ENCODE results near the gene ANKRD12. TPM values are rescaled to one million over a fixed set of nuclear protein-coding genes. Genes with fewer than 3 reads are reported as not detected.
A peak's percentile ranks its signal among the peaks of the same experiment; 100 is the strongest.

Gene ANKRD12
- total and polyA plus RNA-seq, 4 donors, result 10.2 to 108 (median 50.0) TPM

- 69% methylated on average over 7 of the region's 7 CpGs for WGBS, 2 donors
- Histone ChIP-seq H3K9ac (ENCODE audit: insufficient read depth in 1 of 2, low read length in 2 of 2) (no peak overlapping the region), H3K4me1 (ENCODE audit: control insufficient read depth in 5 of 5, insufficient read depth in 5 of 5, low read length in 5 of 5) (peaks cover 0 to 30% (median 11%) of the 10 kb centered on the region in 5 donors), H3K4me3 (no peak overlapping the region), H3K9me3 (ENCODE audit: control insufficient read depth in 4 of 4, insufficient read depth in 3 of 4, low read length in 3 of 4) (no peaks in the 10 kb centered on the region), H3K27ac (ENCODE audit: low read depth in 1 of 2, low read length in 1 of 2) (peak overlapping the region; percentile 60 to 94), H3K27me3 (ENCODE audit: control insufficient read depth in 3 of 3, insufficient read depth in 3 of 3, low read length in 2 of 3) (no peaks in the 10 kb centered on the region), H3K36me3 (ENCODE audit: control insufficient read depth in 4 of 4, insufficient read depth in 4 of 4, low read length in 4 of 4) (peaks cover 0 to 2% (median 0%) of the 10 kb centered on the region in 4 donors)
- no peak for DNase-seq
- TF ChIP-seq CTCF (IDR thresholded peaks at IDR 0.05; ENCODE audit: control extremely low read depth, extremely low read depth), result no peak
- no peak for ATAC-seq (ENCODE audit: insufficient read depth, low FRiP score)
Observed at GRCh38 chr18:9113468-9114149, 23.0 kb upstream of the ANKRD12 start.

- H3K27ac ChIP-seq (ENCODE audit: low read depth in 1 of 2, low read length in 1 of 2), result peak overlapping the region in 1 of 2 donors; percentile 9
- no peak overlapping the region for H3K9ac ChIP-seq (ENCODE audit: insufficient read depth in 1 of 2, low read length in 2 of 2)
- TF ChIP-seq CTCF (IDR thresholded peaks at IDR 0.05; ENCODE audit: control extremely low read depth, extremely low read depth), result no peak
- no peak for DNase-seq
- peaks cover 0 to 8% (median 1%) of the 10 kb centered on the region in 4 donors for H3K36me3 ChIP-seq (ENCODE audit: control insufficient read depth in 4 of 4, insufficient read depth in 4 of 4, low read length in 4 of 4)
- no peaks in the 10 kb centered on the region for H3K27me3 ChIP-seq (ENCODE audit: control insufficient read depth in 3 of 3, insufficient read depth in 3 of 3, low read length in 2 of 3)
- H3K9me3 ChIP-seq (ENCODE audit: control insufficient read depth in 4 of 4, insufficient read depth in 3 of 4, low read length in 3 of 4), result no peaks in the 10 kb centered on the region
- ATAC-seq (ENCODE audit: insufficient read depth, low FRiP score), result no peak
- H3K4me3 ChIP-seq, result no peak overlapping the region
- peaks cover 0 to 18% (median 13%) of the 10 kb centered on the region in 5 donors for H3K4me1 ChIP-seq (ENCODE audit: control insufficient read depth in 5 of 5, insufficient read depth in 5 of 5, low read length in 5 of 5)
Observed at GRCh38 chr18:9115984-9116383, 20.6 kb upstream of the ANKRD12 start.

DNA sequence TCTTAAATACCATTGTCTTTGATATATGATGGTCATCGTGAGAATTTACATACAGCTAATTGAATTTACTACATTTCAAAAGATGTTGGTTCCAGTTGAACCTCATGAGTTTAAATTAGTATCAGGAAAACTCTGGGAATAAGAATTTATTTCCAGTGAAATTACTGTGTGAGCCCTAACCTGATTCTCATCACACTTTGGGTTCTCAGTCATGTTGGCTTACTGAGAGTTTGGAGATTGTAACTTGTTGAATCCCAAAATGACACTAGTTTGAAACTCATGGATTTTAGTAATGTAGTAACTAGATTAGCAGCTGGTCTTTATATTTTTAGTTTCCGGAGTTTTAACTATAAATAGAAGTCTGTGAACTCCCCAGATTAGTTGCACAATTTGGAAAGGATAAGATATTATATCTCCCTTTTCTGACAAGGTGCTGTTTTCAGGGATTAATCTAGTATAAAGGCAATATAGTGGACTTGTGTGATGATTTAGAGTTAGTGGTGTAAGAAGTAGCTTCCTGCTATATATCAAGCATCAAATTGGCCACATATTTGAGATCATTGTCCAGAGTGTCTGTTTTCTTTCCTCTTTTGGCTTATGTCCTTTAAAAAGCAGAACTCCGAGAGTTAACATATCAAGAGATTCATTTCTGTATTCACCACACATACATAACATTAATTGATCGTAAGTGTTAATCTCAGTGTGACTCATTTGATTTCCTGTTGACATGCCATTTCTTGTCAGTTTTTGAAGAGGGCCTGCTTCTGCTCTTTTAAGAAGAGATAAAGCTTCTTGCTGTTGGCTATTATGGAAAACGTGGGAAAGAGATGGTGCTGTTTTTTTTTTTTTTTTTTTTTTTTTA is 18.4 kb upstream of the ANKRD12 start:
- peak overlapping the region in 1 of 2 donors; percentile 50 for H3K9ac ChIP-seq (ENCODE audit: insufficient read depth in 1 of 2, low read length in 2 of 2)
- H3K27me3 ChIP-seq (ENCODE audit: control insufficient read depth in 3 of 3, insufficient read depth in 3 of 3, low read length in 2 of 3), result no peaks in the 10 kb centered on the region
- DNase-seq (peak in 2 of 3 donors; percentile 31 to 40), ATAC-seq (ENCODE audit: insufficient read depth, low FRiP score) (no peak)
- no peak for TF ChIP-seq CTCF (IDR thresholded peaks at IDR 0.05; ENCODE audit: control extremely low read depth, extremely low read depth)
- H3K4me1 ChIP-seq (ENCODE audit: control insufficient read depth in 5 of 5, insufficient read depth in 5 of 5, low read length in 5 of 5), result peaks cover 0 to 19% (median 13%) of the 10 kb centered on the region in 5 donors
- H3K36me3 ChIP-seq (ENCODE audit: control insufficient read depth in 4 of 4, insufficient read depth in 4 of 4, low read length in 4 of 4), result peaks cover 0 to 11% (median 3%) of the 10 kb centered on the region in 4 donors
- H3K9me3 ChIP-seq (ENCODE audit: control insufficient read depth in 4 of 4, insufficient read depth in 3 of 4, low read length in 3 of 4), result no peaks in the 10 kb centered on the region
- H3K27ac ChIP-seq (ENCODE audit: low read depth in 1 of 2, low read length in 1 of 2), result peak overlapping the region in 1 of 2 donors; percentile 70
- H3K4me3 ChIP-seq, result no peak overlapping the region
- WGBS, 2 donors, result 30 to 32% methylated on average over 5 of the region's 5 CpGs
